ENCODE results near the gene MYO6. TPM values are rescaled to one million over a fixed set of nuclear protein-coding genes. Genes with fewer than 3 reads are reported as not detected.

The MYO6 gene
- total and polyA plus RNA-seq, 2 of the 4 experiments (the other 2 are of a cell fraction) = 6.1 to 6.8 TPM

GRCh38 chr6:75952128-75952527, 203.1 kb downstream of the MYO6 start:
- H3K27ac ChIP-seq (ENCODE audit: insufficient read depth, low read length) = no peak overlapping the region
- no TSS peak for BruUV-seq (replicated peaks)
- H3K9ac ChIP-seq (ENCODE audit: low read depth, low read length) = no peak overlapping the region
- H3K14ac ChIP-seq (replicated peaks; ENCODE audit: low read depth, low read length) = no peak overlapping the region
- no peak overlapping the region for H3K18ac ChIP-seq (ENCODE audit: low read depth, low read length)
- no peaks in the 10 kb centered on the region for H3K79me1 ChIP-seq (ENCODE audit: low read depth in 1 of 2, low read length in 2 of 2)
- H4K91ac ChIP-seq (ENCODE audit: insufficient read depth, low read depth, low read length) = no peak overlapping the region
- H3K56ac ChIP-seq (ENCODE audit: extremely low read depth, insufficient read depth, low read length) = no peak overlapping the region
- ATAC-seq (ENCODE audit: low read depth) = no peak
- TF ChIP-seq CEBPB (IDR thresholded peaks at IDR 0.05; ENCODE audit: low read depth, low read length) (no peak), FOS (IDR thresholded peaks at IDR 0.05; ENCODE audit: low read depth, low read length) (no peak), CHD1 (IDR thresholded peaks at IDR 0.05; ENCODE audit: low read depth, low read length) (no peak), CTCF (conservative IDR thresholded peaks at IDR 0.05; ENCODE audit: low read depth, low read length) (no peak), ELK1 (IDR thresholded peaks at IDR 0.05; ENCODE audit: borderline replicate concordance, low read depth, low read length) (no peak), MAZ (IDR thresholded peaks at IDR 0.05; ENCODE audit: borderline replicate concordance, low read depth, low read length) (no peak), RFX5 (IDR thresholded peaks at IDR 0.05; ENCODE audit: low read depth, low read length) (no peak), MAFK (IDR thresholded peaks at IDR 0.05; ENCODE audit: low read depth, low read length) (no peak), BHLHE40 (IDR thresholded peaks at IDR 0.05; ENCODE audit: low read depth, low read length) (no peak), NFE2L2 (IDR thresholded peaks at IDR 0.05; ENCODE audit: low read depth, low read length) (no peak), RCOR1 (IDR thresholded peaks at IDR 0.05; ENCODE audit: insufficient replicate concordance, low read length) (no peak), RAD21 (IDR thresholded peaks at IDR 0.05; ENCODE audit: low read length) (no peak), SMC3 (IDR thresholded peaks at IDR 0.05; ENCODE audit: low read depth, low read length) (no peak)
- intact Hi-C loops (cut with micrococcal nuclease) = no loop called here
- H3K9me1 ChIP-seq (ENCODE audit: insufficient read depth, low read length) = no peaks in the 10 kb centered on the region
- no peak overlapping the region for H3K4me3 ChIP-seq (ENCODE audit: insufficient read depth, low read depth, low read length)
- H4K5ac ChIP-seq (ENCODE audit: low read depth, low read length) = no peak overlapping the region
- H3K9me3 ChIP-seq (ENCODE audit: control insufficient read depth, insufficient read depth, low read length) = no peaks in the 10 kb centered on the region
- no peak overlapping the region for H4K8ac ChIP-seq (ENCODE audit: low read depth in 2 of 2, low read length in 2 of 2)
- in situ Hi-C loops (cut with MboI; ENCODE audit: low sequenced_read_pairs) = no loop called here
- no peak overlapping the region for H2BK15ac ChIP-seq (ENCODE audit: low read depth, low read length)
- no peaks in the 10 kb centered on the region for H3K36me3 ChIP-seq (ENCODE audit: control insufficient read depth, insufficient read depth, low read length)
- H2AK9ac ChIP-seq (replicated peaks; ENCODE audit: low read depth, low read length, poor library complexity) = no peak overlapping the region
- H3K4ac ChIP-seq (ENCODE audit: low read depth, low read length) = no peak overlapping the region
- no peak overlapping the region for H2BK5ac ChIP-seq (ENCODE audit: low read depth, low read length, poor library complexity, severe bottlenecking)
- no peaks in the 10 kb centered on the region for H3K4me1 ChIP-seq (ENCODE audit: control insufficient read depth, insufficient read depth, low read length)
- no peak overlapping the region for H3K23ac ChIP-seq (ENCODE audit: low read depth, low read length)
- no peak overlapping the region for H3K4me2 ChIP-seq (ENCODE audit: low read depth, low read length)
- H4K20me1 ChIP-seq (ENCODE audit: insufficient read depth, low read length) = no peaks in the 10 kb centered on the region
- dilution Hi-C loops (cut with HindIII; ENCODE audit: low sequenced_read_pairs, unreplicated experiment) = no loop called here
- H2BK20ac ChIP-seq (ENCODE audit: low read depth, low read length) = no peak overlapping the region
- WGBS, 2 experiments (ENCODE audit: extremely low coverage in 2 of 2, insufficient read length in 1 of 2) = no CpG with 5 or more reads among the region's 3 CpGs
- H2BK120ac ChIP-seq (ENCODE audit: low read depth, low read length) = no peak overlapping the region
- H2AFZ ChIP-seq (replicated peaks; ENCODE audit: low read length, poor library complexity) = no peak overlapping the region
- 0 out of 2 replicates have a peak, but pooled peaks cover 1% of the 10 kb centered on the region for H3K27me3 ChIP-seq (ENCODE audit: control insufficient read depth, insufficient read depth, low read length)
- no peak overlapping the region for H2AK5ac ChIP-seq (ENCODE audit: low read depth, low read length)
- CTCF ChIA-PET = no interaction called here
- POLR2A ChIA-PET (ENCODE audit: unreplicated experiment) = no interaction called here
- no peak for DNase-seq

Measured in IMR-90 (cell line).